WI38 (cell line): ENCODE measurements around the gene SMTNL2.
"Not testable (repeated sequence)": the region's sequence is repeated elsewhere in the genome, so short reads cannot be mapped to it uniquely, and the experiment has no call there.

Experiments used
- H3K4me3 ChIP-seq: 2 replicates; pipeline ENCODE4 v1.5.1; 2011; ENCODE audit warnings: low read depth, mild to moderate bottlenecking, control low read depth, low read length
- CTCF ChIP-seq: IDR thresholded peaks from 2 replicates; pipeline ENCODE4 v1.5.1; 2012; ENCODE audit warnings: low read depth, mild to moderate bottlenecking, control low read depth, low read length

SMTNL2 gene

GRCh38 chr17:4617090-4617489, 32.8 kb downstream of the SMTNL2 start:
- H3K4me3 ChIP-seq, result no peak overlapping the region
- no peak for TF ChIP-seq CTCF

- no peak for TF ChIP-seq CTCF
- H3K4me3 ChIP-seq, result no peak overlapping the region
Measured at GRCh38 chr17:4617590-4618351, 33.4 kb downstream of the SMTNL2 start.

GRCh38 chr17:4620531-4621101, 36.3 kb downstream of the SMTNL2 start:
- TF ChIP-seq CTCF, result no peak
- no peak overlapping the region for H3K4me3 ChIP-seq

- TF ChIP-seq CTCF, result no peak
- no peak overlapping the region for H3K4me3 ChIP-seq
Measured at GRCh38 chr17:4622375-4622774, 38.0 kb downstream of the SMTNL2 start.

- no peak overlapping the region for H3K4me3 ChIP-seq
- no peak for TF ChIP-seq CTCF
Measured at GRCh38 chr17:4623249-4623648, 38.9 kb downstream of the SMTNL2 start.

- not testable (repeated sequence) for H3K4me3 ChIP-seq
Measured at GRCh38 chr17:4624451-4624911, 40.2 kb downstream of the SMTNL2 start.

- no peak overlapping the region for H3K4me3 ChIP-seq
- no peak for TF ChIP-seq CTCF
Measured at GRCh38 chr17:4625181-4625617, 40.9 kb downstream of the SMTNL2 start.
